ENCODE measurements around the gene SLC25A45. TPM values are rescaled to one million over a fixed set of nuclear protein-coding genes. Genes with fewer than 3 reads are reported as not detected.

Gene SLC25A45
- total and polyA plus RNA-seq, 2 donors (not counting 1 experiment from before 2014, with no cell fraction given) = 0.52 to 1.5 TPM

GRCh38 chr11:65377036-65377435, 5.4 kb downstream of the SLC25A45 start:
- H3K4me3 ChIP-seq (replicated peaks in 1 of 4; ENCODE audit: control extremely low read depth in 1 of 4, insufficient read depth in 1 of 4, low read depth in 3 of 4, low read length in 4 of 4) = no peak overlapping the region
- no peak for DNase-seq (ENCODE audit: low read depth in 2 of 2)
- H3K27ac ChIP-seq (ENCODE audit: insufficient read depth, low read length) = no peak overlapping the region
- H4K20me1 ChIP-seq (ENCODE audit: control insufficient read depth, extremely low read depth, insufficient read depth, low read length) = no peaks in the 10 kb centered on the region
- H3K9me3 ChIP-seq (ENCODE audit: control insufficient read depth, insufficient read depth, low read depth, low read length) = no peaks in the 10 kb centered on the region
- H3K9ac ChIP-seq (ENCODE audit: insufficient read depth, low read length) = no peak overlapping the region
- H3K79me2 ChIP-seq (ENCODE audit: control insufficient read depth, insufficient read depth, low read length) = no peaks in the 10 kb centered on the region
- no peaks in the 10 kb centered on the region for H3K27me3 ChIP-seq (ENCODE audit: control insufficient read depth, insufficient read depth, low read length)
- TF ChIP-seq EZH2 (IDR thresholded peaks at IDR 0.05; ENCODE audit: low read length, missing control alignments) = no peak
- no peak for TF ChIP-seq CTCF (conservative IDR thresholded peaks at IDR 0.05 in 1 of 2, IDR thresholded peaks at IDR 0.05 in 1 of 2; ENCODE audit: low read depth in 1 of 2, low read length in 2 of 2)
- no peak overlapping the region for H2AFZ ChIP-seq (ENCODE audit: low read length)
- H3K36me3 ChIP-seq (ENCODE audit: control insufficient read depth, insufficient read depth, low read length) = no peaks in the 10 kb centered on the region
- no peak overlapping the region for H3K4me2 ChIP-seq (ENCODE audit: extremely low read depth, insufficient read depth, low read length)
- peaks cover 4% of the 10 kb centered on the region for H3K4me1 ChIP-seq (ENCODE audit: control insufficient read depth, extremely low read depth, insufficient read depth, low read length)

- DNase-seq (ENCODE audit: low read depth in 2 of 2) = no peak
- Histone ChIP-seq H3K79me2 (ENCODE audit: control insufficient read depth, insufficient read depth, low read length) (no peaks in the 10 kb centered on the region), H2AFZ (ENCODE audit: low read length) (no peak overlapping the region), H3K4me3 (replicated peaks in 1 of 4; ENCODE audit: control extremely low read depth in 1 of 4, insufficient read depth in 1 of 4, low read depth in 3 of 4, low read length in 4 of 4) (no peak overlapping the region), H3K9ac (ENCODE audit: insufficient read depth, low read length) (no peak overlapping the region), H4K20me1 (ENCODE audit: control insufficient read depth, extremely low read depth, insufficient read depth, low read length) (no peaks in the 10 kb centered on the region), H3K36me3 (ENCODE audit: control insufficient read depth, insufficient read depth, low read length) (no peaks in the 10 kb centered on the region), H3K9me3 (ENCODE audit: control insufficient read depth, insufficient read depth, low read depth, low read length) (no peaks in the 10 kb centered on the region), H3K27me3 (ENCODE audit: control insufficient read depth, insufficient read depth, low read length) (no peaks in the 10 kb centered on the region), H3K4me1 (ENCODE audit: control insufficient read depth, extremely low read depth, insufficient read depth, low read length) (no peaks in the 10 kb centered on the region), H3K27ac (ENCODE audit: insufficient read depth, low read length) (no peak overlapping the region), H3K4me2 (ENCODE audit: extremely low read depth, insufficient read depth, low read length) (no peak overlapping the region)
- no peak for TF ChIP-seq EZH2 (IDR thresholded peaks at IDR 0.05; ENCODE audit: low read length, missing control alignments)
- TF ChIP-seq CTCF (conservative IDR thresholded peaks at IDR 0.05 in 1 of 2, IDR thresholded peaks at IDR 0.05 in 1 of 2; ENCODE audit: low read depth in 1 of 2, low read length in 2 of 2) = no peak
Observed at GRCh38 chr11:65376138-65376713, 6.2 kb downstream of the SLC25A45 start.

GRCh38 chr11:65375012-65375411, 7.4 kb downstream of the SLC25A45 start:
- no peak overlapping the region for H3K4me2 ChIP-seq (ENCODE audit: extremely low read depth, insufficient read depth, low read length)
- no peak overlapping the region for H2AFZ ChIP-seq (ENCODE audit: low read length)
- no peak overlapping the region for H3K9ac ChIP-seq (ENCODE audit: insufficient read depth, low read length)
- no peak overlapping the region for H3K4me3 ChIP-seq (replicated peaks in 1 of 4; ENCODE audit: control extremely low read depth in 1 of 4, insufficient read depth in 1 of 4, low read depth in 3 of 4, low read length in 4 of 4)
- H3K27ac ChIP-seq (ENCODE audit: insufficient read depth, low read length) = no peak overlapping the region
- no peaks in the 10 kb centered on the region for H3K79me2 ChIP-seq (ENCODE audit: control insufficient read depth, insufficient read depth, low read length)
- DNase-seq (ENCODE audit: low read depth in 2 of 2) = no peak
- H3K27me3 ChIP-seq (ENCODE audit: control insufficient read depth, insufficient read depth, low read length) = no peaks in the 10 kb centered on the region
- TF ChIP-seq EZH2 (IDR thresholded peaks at IDR 0.05; ENCODE audit: low read length, missing control alignments) = no peak
- no peak for TF ChIP-seq CTCF (conservative IDR thresholded peaks at IDR 0.05 in 1 of 2, IDR thresholded peaks at IDR 0.05 in 1 of 2; ENCODE audit: low read depth in 1 of 2, low read length in 2 of 2)
- H3K36me3 ChIP-seq (ENCODE audit: control insufficient read depth, insufficient read depth, low read length) = no peaks in the 10 kb centered on the region
- H3K9me3 ChIP-seq (ENCODE audit: control insufficient read depth, insufficient read depth, low read depth, low read length) = no peaks in the 10 kb centered on the region
- no peaks in the 10 kb centered on the region for H4K20me1 ChIP-seq (ENCODE audit: control insufficient read depth, extremely low read depth, insufficient read depth, low read length)
- no peaks in the 10 kb centered on the region for H3K4me1 ChIP-seq (ENCODE audit: control insufficient read depth, extremely low read depth, insufficient read depth, low read length)
